ENCODE results near the gene TENM4.

The TENM4 gene

DNA sequence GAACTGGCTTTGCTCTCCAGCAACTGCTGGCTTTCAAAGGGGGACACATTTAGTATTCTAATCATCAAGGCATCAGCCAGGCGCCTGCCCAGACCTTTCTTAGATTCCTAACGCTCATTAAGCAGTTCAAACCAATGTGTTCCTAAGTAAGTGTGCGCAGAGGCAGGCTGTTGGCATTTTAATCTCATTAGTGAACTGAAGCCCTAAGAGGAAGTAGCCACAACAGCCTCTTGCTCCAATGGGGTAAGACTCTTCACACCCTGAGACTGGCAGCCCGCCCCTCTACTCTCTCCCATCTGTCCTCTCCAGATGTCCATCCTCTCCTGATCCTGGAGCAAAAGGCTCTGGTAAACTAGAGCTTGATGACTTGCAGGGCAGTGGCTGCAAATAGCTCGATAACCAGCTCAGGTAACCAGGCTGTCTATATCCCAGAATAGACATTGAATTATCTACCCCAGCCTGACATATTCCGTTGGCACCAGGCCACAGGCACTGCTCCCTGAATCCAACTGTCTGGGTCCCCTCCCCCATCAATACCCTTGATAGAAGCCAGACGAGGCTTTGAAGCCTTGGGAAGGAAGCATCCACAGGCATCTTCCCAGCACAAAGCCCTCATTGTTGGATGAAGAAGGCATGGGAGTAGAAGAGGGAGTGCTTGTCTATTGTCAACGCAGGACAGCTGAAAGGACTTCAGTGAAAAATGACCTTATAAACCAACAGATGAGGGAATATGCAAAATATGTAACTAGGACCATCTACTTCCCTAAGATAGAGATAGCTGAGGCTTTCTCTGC, 321.1 kb downstream of the TENM4 start:
- no peak for DNase-seq (ENCODE audit: low spot score)

- DNase-seq (ENCODE audit: low spot score): no peak
These were observed 323.3 kb downstream of the TENM4 start for GRCh38 chr11:79117488-79117887.

- no peak for DNase-seq (ENCODE audit: low spot score)
These were observed 324.2 kb downstream of the TENM4 start for GRCh38 chr11:79116600-79116999.

- no peak for DNase-seq (ENCODE audit: low spot score)
These were observed 327.7 kb downstream of the TENM4 start for GRCh38 chr11:79113054-79113690.

GRCh38 chr11:79110796-79111195, 330.0 kb downstream of the TENM4 start:
- DNase-seq (ENCODE audit: low spot score): no peak

GRCh38 chr11:79110321-79110720, 330.5 kb downstream of the TENM4 start:
- no peak for DNase-seq (ENCODE audit: low spot score)

DNA sequence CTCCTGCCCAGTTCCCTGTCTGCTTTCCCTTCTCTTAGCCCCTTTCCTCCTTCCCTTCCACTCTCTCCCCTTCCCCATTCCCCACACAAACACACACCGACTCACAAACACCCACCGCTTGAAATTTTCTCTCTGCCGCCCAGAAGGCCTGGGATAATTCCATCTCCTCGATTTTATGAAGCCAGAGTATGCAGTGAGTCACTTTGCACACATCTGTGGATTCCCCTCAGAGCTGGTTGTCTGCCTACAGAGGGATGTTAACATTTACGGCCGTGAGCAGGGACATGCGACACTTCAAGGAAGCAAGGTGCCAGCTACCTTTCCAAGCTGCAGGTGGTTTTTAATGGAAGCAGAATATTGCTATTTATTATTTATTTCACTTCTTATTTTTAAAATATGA, 332.0 kb downstream of the TENM4 start:
- no peak for DNase-seq (ENCODE audit: low spot score)

DNA sequence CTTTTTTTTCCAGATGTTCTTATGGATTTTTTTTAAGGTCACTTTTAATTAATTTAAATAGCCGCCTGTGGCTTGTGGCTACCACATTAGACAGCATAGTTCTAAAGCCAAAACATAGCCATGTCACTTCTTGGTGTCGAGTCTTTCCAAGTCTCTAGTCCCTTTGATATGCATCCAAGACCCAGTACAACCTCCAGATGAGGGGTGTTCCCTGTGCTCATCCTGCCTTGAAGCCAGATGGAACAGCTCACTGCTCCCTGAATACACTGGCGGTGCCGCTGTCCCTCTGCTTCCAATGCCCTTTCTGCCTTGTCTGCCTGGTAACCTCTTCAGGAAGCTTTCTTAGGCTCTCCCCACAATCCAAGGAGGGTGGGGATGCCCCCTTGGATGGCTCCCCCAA, 338.0 kb downstream of the TENM4 start:
- DNase-seq (ENCODE audit: low spot score): no peak

GRCh38 chr11:79101656-79102055, 339.2 kb downstream of the TENM4 start:
- DNase-seq (ENCODE audit: low spot score): no peak

DNA sequence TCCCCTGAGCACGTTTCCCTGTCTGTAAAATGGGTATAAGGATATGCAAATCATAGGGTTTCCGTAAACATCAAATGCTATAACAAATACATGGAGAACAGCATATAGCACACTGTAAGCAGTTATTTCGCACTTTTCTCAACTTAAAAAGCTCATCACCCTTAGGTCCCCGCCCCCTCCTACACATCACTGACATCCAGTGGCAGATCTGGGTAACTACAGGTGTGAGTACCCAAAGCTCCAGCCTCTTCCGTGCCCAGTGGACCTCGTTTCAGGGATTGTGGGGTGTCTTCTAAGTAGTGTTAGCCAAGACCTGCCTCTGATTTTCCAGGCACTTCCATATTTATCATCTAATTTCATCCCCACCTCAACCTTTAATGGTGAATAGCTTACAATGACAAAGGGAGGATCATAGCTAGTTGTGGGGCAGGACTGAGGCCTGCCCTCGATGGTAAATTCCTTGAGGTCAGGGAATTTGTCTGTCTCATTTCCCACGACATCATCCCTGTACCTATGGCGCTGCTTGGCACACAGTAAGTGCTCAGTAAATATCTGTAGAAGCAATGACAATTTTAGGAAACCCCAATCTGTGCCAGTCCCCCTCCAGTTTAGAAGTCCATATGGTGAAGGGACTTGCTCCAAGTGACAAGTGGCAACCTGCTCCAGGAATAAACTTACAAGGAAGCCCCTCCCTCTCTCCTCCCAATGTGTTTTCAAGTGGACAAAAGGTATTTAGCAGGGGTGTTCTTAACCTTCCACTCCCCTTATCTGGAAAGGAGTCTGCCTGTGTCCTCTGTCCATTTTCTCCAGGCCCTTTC, 340.5 kb downstream of the TENM4 start:
- peak; percentile 59 for DNase-seq (ENCODE audit: low spot score)

DNA sequence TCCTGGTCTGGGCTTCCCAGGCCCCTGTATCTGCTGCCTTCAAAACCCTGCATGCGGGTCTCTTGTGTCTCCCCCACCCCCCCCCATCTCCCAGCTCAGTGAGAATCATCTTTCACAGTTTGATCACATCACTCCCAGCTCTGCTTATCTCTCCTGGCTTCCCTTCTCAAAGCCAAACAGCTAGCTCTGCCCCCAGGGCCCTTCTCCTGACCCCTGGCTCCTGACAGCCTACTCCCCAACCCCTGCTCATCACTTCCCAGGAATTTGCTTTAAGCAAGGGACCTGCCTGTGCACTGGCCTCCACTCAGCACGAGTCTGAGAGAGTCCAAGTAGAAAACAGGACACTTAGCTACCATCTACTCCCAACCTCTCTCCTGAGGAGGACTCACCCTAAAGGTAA, 342.7 kb downstream of the TENM4 start:
- no peak for DNase-seq (ENCODE audit: low spot score)

GRCh38 chr11:79097246-79097875, 343.5 kb downstream of the TENM4 start:
- no peak for DNase-seq (ENCODE audit: low spot score)

GRCh38 chr11:79095424-79095823, 345.4 kb downstream of the TENM4 start:
- DNase-seq (ENCODE audit: low spot score): no peak

GRCh38 chr11:79094616-79095015, 346.2 kb downstream of the TENM4 start:
- peak; percentile 77 for DNase-seq (ENCODE audit: low spot score)

DNA sequence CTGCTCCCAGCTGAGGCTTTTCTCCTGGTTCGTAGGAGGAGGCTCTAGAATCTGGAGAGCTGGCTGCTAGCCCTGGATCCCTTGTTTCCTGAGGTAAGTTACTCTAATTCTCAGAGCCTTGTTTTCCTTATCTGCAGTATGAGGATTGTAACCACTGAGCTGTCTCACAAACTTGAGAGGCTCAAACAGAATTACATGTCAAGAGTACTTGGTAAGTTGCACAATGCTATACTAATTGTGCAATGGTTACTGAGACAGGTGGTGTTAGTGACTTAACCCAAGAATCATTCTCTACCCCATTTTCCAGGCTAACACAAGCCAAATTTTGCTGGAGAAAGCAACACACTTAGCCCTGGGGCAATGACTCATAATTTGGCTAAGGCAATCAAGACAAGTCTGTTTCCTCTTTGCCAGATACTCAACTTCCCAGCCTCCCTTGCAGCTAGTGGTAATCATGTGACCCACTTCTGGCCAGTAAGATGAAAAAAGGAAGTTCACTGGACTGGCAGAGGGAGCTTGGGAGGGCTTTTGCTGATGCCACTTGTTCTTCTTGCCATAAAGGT, 348.0 kb downstream of the TENM4 start:
- DNase-seq (ENCODE audit: low spot score): no peak

DNA sequence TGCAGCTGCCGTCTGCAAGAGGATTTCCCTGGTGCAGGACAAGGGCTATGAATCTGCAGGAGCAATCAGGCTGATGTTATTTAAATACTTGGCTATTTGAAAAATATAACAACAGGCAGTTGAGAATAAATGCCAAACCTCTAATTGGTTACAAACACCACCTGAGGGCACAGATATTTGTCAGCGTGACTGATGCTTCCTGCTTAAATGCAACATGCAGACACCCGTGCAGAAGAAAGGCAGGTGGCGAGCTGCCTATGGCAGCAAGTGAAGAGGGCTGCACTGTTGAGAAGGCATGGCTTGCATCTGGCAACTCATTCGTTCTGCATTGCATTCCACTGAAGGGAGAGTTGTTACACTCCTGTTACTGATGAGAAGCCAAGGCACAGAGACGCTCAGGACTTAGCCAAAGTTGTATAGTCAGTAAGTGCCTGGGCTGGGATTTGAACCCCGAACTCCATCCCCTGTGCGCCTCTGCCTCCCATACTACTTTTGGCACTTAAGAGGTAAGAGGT, 350.6 kb downstream of the TENM4 start:
- no peak for DNase-seq (ENCODE audit: low spot score)

DNA sequence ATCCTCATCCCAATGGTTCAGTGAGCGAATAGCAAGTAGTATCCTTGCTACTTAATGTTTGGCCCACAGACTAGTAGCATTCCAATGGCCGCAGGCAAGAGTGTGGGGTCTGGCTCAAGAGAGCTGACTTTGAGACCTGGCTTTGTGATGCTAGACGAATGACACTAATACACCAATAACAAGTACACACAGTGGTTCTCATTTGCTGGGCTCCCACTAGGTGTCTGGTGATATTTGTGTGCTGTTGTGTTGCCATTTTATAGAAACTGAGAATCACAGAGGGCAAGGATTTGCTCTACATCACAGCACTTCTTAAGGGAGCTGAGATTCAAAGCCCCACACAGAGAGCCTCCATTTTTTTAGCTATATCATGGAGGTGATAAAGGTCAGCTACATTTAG, 351.2 kb downstream of the TENM4 start:
- DNase-seq (ENCODE audit: low spot score): no peak

DNA sequence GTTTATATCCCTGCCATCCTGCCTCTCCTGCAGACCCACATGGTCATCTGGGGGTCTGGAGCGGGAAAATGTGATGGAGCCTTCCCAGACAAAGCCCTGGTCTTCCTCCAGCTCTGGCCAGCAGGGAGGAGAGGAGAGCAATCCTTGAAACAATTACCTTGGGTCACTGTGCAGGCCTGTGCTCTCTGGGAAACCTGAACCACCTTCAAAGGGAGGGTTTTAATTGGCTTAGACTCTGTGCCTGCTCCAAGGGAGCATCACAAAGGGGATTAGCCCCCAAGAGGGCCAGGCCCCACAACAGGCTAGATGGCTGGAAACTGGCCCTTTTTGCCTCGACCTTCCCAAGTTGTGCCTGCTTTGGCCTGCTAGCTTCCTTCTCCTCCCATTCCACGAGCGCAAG, 351.9 kb downstream of the TENM4 start:
- DNase-seq (ENCODE audit: low spot score): no peak

DNA sequence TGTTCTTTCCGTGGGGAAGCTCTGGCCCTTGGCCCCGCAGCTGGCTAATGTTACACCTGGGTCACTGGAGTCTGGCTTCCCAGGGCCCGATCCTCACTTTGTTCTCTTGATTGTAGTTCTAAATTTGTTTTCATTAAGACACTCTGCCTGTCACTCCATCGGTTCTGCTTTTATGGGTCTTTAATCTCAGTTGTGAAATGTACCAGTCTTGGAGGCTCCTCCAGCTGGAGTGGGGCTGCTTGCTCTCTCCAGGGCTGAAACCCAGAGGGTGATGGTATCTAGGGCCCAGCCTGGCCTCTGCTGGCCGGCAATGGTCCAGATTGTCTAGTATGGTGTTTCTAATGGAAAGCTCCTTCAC, 352.9 kb downstream of the TENM4 start:
- DNase-seq (ENCODE audit: low spot score): no peak

DNA sequence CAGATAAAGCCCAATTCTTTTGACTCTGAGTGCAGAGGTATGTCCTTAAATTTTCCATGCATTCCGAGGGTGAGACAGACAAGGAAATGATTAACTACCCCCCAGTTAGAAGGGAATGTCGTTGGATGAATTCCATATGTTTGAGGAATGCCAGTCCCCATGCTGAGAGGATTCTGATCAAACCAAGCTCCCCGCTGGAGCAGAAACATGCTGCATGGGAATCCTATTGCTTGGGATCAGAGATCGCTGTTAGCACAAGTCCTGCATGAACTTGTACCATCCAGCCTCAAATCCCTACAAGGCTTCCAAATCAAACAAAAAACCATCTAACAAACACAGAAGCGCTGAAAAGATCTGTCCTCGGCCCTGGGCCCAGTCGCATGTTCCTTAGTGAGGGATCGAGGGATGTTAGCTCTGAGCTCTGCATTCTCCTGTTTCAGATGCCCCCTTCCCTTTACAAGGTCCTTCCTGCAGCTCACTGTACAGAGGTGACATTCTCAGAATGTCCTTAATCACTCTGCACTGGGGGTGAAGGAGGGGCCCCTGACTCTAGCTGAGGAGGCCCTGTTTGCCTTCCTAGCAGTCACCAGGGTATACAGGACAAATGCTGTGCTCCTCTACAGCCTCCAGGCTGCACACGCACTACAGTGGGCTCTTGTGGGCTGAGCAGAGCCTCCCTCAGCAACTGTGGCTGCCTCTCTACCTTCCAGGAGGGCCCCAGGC, 353.4 kb downstream of the TENM4 start:
- peak; percentile 87 for DNase-seq (ENCODE audit: low spot score)

DNA sequence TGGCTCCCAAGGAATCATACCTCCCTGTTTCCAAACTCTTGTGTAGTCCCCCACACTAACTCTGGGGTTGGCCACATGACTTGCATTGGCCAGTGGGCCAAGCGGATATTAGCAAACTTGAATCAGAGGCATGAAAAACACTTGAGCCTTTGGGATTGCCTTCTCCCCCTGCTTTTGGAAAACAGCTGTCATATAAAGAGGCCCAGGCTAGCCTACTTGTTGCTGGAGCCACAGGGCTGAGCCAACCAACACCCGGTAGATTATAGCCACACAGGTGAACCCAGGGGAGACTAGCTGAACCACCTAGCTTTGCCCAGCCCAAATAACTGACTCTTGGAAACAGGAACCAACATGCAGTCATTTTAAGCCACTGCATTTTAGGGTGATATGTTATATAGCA, 354.8 kb downstream of the TENM4 start:
- DNase-seq (ENCODE audit: low spot score): peak; percentile 42

Measured in cerebellar cortex (tissue), 1 donor.